ENCODE measurements around the gene LSM3.

Gene LSM3

DNA sequence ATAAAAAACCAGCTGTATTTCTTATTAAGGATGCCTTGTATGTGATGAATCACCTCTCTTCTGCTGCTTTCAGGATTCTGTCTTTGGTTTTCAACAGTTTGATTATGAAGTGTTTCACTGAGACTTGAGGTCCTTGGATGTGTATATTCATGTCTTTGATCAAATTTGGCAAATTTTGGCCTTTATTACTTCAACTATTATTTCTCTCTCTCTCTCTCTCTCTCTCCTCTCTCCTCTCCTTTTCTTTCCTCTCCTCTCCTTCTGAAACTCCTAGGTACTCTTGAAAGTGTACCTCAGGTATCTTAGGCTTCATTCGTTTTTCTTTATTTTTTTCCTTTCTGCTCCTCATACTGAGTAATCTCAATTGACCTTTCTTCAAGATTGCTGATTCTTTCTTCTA, 43.3 kb downstream of the LSM3 start:
- no peak overlapping the region for H3K14ac ChIP-seq (ENCODE audit: low read length)
- peaks cover 0 to 1% of the 10 kb centered on the region in 2 donors for H3K36me3 ChIP-seq (replicated peaks in 1 of 2; ENCODE audit: control insufficient read depth in 2 of 2, insufficient read depth in 2 of 2, low read length in 2 of 2)
- peaks cover 2 to 19% of the 10 kb centered on the region in 2 donors for H3K9me3 ChIP-seq (replicated peaks in 1 of 2; ENCODE audit: control insufficient read depth in 2 of 2, insufficient read depth in 1 of 2, low read depth in 1 of 2, low read length in 2 of 2)
- H3K4me3 ChIP-seq (ENCODE audit: low read length in 2 of 2): no peak overlapping the region
- H2BK120ac ChIP-seq (ENCODE audit: low read depth, low read length): no peak overlapping the region
- H2BK12ac ChIP-seq (ENCODE audit: low read length): no peak overlapping the region
- H2BK5ac ChIP-seq (ENCODE audit: low read length): no peak overlapping the region
- no peak overlapping the region for H3K4ac ChIP-seq (ENCODE audit: low read length)
- H4K91ac ChIP-seq (ENCODE audit: low read depth, low read length, poor library complexity): no peak overlapping the region
- no peak for DNase-seq (ENCODE audit: low spot score)
- H2AFZ ChIP-seq (ENCODE audit: low read length): no peak overlapping the region
- no peaks in the 10 kb centered on the region for H3K4me1 ChIP-seq (ENCODE audit: control insufficient read depth in 2 of 2, insufficient read depth in 1 of 2, low read depth in 1 of 2, low read length in 2 of 2)
- WGBS, 2 donors (ENCODE audit: extremely low coverage in 2 of 2, insufficient read length in 2 of 2, insufficient replicate concordance in 1 of 2): no CpG with 5 or more reads among the region's 1 CpG
- no peak overlapping the region for H2BK15ac ChIP-seq (ENCODE audit: low read length)
- H3K4me2 ChIP-seq (ENCODE audit: insufficient read depth, low read length, poor library complexity, severe bottlenecking): no peak overlapping the region
- no peak overlapping the region for H3K27ac ChIP-seq (replicated peaks; ENCODE audit: low read length)
- no peak overlapping the region for H2AK5ac ChIP-seq (ENCODE audit: low read depth, low read length)
- H3K23ac ChIP-seq (ENCODE audit: low read depth, low read length, poor library complexity): no peak overlapping the region
- H3K27me3 ChIP-seq (ENCODE audit: control insufficient read depth in 3 of 3, insufficient read depth in 3 of 3, low read depth in 1 of 3, low read length in 3 of 3): no peaks in the 10 kb centered on the region
- no peak overlapping the region for H3K9ac ChIP-seq (ENCODE audit: low read depth, low read length, poor library complexity)
- H4K8ac ChIP-seq (ENCODE audit: low read depth, low read length): no peak overlapping the region
- peaks cover 2% of the 10 kb centered on the region for H3K79me1 ChIP-seq (ENCODE audit: low read depth, low read length)
- no peak overlapping the region for H3K18ac ChIP-seq (ENCODE audit: low read length)

DNA sequence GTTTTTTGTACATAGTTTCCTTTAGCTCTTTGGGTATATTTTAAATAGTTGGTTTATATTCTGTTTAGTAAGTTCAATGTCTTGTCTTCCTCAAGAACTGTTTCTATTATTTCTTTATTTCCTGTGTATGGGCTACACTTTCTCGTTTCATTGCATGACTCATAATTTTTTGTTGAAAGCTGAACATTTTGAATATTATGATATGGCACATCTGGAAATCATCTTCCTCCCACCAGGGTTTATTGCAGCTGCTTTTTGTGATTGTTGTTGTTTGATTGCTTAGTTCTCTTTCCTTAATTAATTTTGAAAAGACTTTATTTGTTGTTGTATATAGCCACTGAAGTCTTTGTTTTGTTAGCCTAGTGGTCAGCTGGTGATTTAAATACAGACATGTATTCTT, 43.8 kb downstream of the LSM3 start:
- Histone ChIP-seq H3K79me1 (ENCODE audit: low read depth, low read length) (peaks cover 2% of the 10 kb centered on the region), H3K4me2 (ENCODE audit: insufficient read depth, low read length, poor library complexity, severe bottlenecking) (no peak overlapping the region), H3K4ac (ENCODE audit: low read length) (no peak overlapping the region), H4K8ac (ENCODE audit: low read depth, low read length) (no peak overlapping the region), H3K23ac (ENCODE audit: low read depth, low read length, poor library complexity) (no peak overlapping the region), H2BK5ac (ENCODE audit: low read length) (no peak overlapping the region), H2BK15ac (ENCODE audit: low read length) (no peak overlapping the region), H3K4me3 (ENCODE audit: low read length in 2 of 2) (no peak overlapping the region), H2AK5ac (ENCODE audit: low read depth, low read length) (no peak overlapping the region), H3K4me1 (ENCODE audit: control insufficient read depth in 2 of 2, insufficient read depth in 1 of 2, low read depth in 1 of 2, low read length in 2 of 2) (no peaks in the 10 kb centered on the region), H4K91ac (ENCODE audit: low read depth, low read length, poor library complexity) (no peak overlapping the region), H2BK12ac (ENCODE audit: low read length) (no peak overlapping the region), H3K27me3 (ENCODE audit: control insufficient read depth in 3 of 3, insufficient read depth in 3 of 3, low read depth in 1 of 3, low read length in 3 of 3) (no peaks in the 10 kb centered on the region), H3K36me3 (replicated peaks in 1 of 2; ENCODE audit: control insufficient read depth in 2 of 2, insufficient read depth in 2 of 2, low read length in 2 of 2) (peaks cover 0 to 1% of the 10 kb centered on the region in 2 donors), H2AFZ (ENCODE audit: low read length) (no peak overlapping the region), H3K14ac (ENCODE audit: low read length) (no peak overlapping the region), H3K9me3 (replicated peaks in 1 of 2; ENCODE audit: control insufficient read depth in 2 of 2, insufficient read depth in 1 of 2, low read depth in 1 of 2, low read length in 2 of 2) (peaks cover 2 to 19% of the 10 kb centered on the region in 2 donors), H2BK120ac (ENCODE audit: low read depth, low read length) (no peak overlapping the region), H3K9ac (ENCODE audit: low read depth, low read length, poor library complexity) (no peak overlapping the region), H3K27ac (replicated peaks; ENCODE audit: low read length) (no peak overlapping the region), H3K18ac (ENCODE audit: low read length) (no peak overlapping the region)
- WGBS, 2 donors (ENCODE audit: extremely low coverage in 2 of 2, insufficient read length in 2 of 2, insufficient replicate concordance in 1 of 2): no CpG with 5 or more reads among the region's 1 CpG
- DNase-seq (ENCODE audit: low spot score): no peak

GRCh38 chr3:14222900-14223594, 44.4 kb downstream of the LSM3 start:
- Histone ChIP-seq H4K91ac (ENCODE audit: low read depth, low read length, poor library complexity) (no peak overlapping the region), H3K14ac (ENCODE audit: low read length) (no peak overlapping the region), H3K27me3 (ENCODE audit: control insufficient read depth in 3 of 3, insufficient read depth in 3 of 3, low read depth in 1 of 3, low read length in 3 of 3) (no peaks in the 10 kb centered on the region), H3K23ac (ENCODE audit: low read depth, low read length, poor library complexity) (no peak overlapping the region), H3K4me2 (ENCODE audit: insufficient read depth, low read length, poor library complexity, severe bottlenecking) (no peak overlapping the region), H3K4ac (ENCODE audit: low read length) (no peak overlapping the region), H3K9ac (ENCODE audit: low read depth, low read length, poor library complexity) (no peak overlapping the region), H3K27ac (replicated peaks; ENCODE audit: low read length) (no peak overlapping the region), H3K36me3 (replicated peaks in 1 of 2; ENCODE audit: control insufficient read depth in 2 of 2, insufficient read depth in 2 of 2, low read length in 2 of 2) (peaks cover 0 to 1% of the 10 kb centered on the region in 2 donors), H3K9me3 (replicated peaks in 1 of 2; ENCODE audit: control insufficient read depth in 2 of 2, insufficient read depth in 1 of 2, low read depth in 1 of 2, low read length in 2 of 2) (peaks cover 2 to 19% of the 10 kb centered on the region in 2 donors), H3K4me1 (ENCODE audit: control insufficient read depth in 2 of 2, insufficient read depth in 1 of 2, low read depth in 1 of 2, low read length in 2 of 2) (no peaks in the 10 kb centered on the region), H2AFZ (ENCODE audit: low read length) (no peak overlapping the region), H2BK120ac (ENCODE audit: low read depth, low read length) (no peak overlapping the region), H4K8ac (ENCODE audit: low read depth, low read length) (no peak overlapping the region), H2BK5ac (ENCODE audit: low read length) (no peak overlapping the region), H2BK12ac (ENCODE audit: low read length) (no peak overlapping the region), H3K4me3 (ENCODE audit: low read length in 2 of 2) (no peak overlapping the region), H2BK15ac (ENCODE audit: low read length) (no peak overlapping the region), H3K79me1 (ENCODE audit: low read depth, low read length) (peaks cover 2% of the 10 kb centered on the region), H3K18ac (ENCODE audit: low read length) (no peak overlapping the region), H2AK5ac (ENCODE audit: low read depth, low read length) (no peak overlapping the region)
- WGBS, 2 donors (ENCODE audit: extremely low coverage in 2 of 2, insufficient read length in 2 of 2, insufficient replicate concordance in 1 of 2): no CpG with 5 or more reads among the region's 3 CpGs
- DNase-seq (ENCODE audit: low spot score): no peak

- H4K91ac ChIP-seq (ENCODE audit: low read depth, low read length, poor library complexity): no peak overlapping the region
- H3K14ac ChIP-seq (ENCODE audit: low read length): no peak overlapping the region
- H3K4me3 ChIP-seq (ENCODE audit: low read length in 2 of 2): no peak overlapping the region
- H3K79me1 ChIP-seq (ENCODE audit: low read depth, low read length): peaks cover 2% of the 10 kb centered on the region
- WGBS, 2 donors (ENCODE audit: extremely low coverage in 2 of 2, insufficient read length in 2 of 2, insufficient replicate concordance in 1 of 2): no CpG with 5 or more reads among the region's 1 CpG
- no peaks in the 10 kb centered on the region for H3K4me1 ChIP-seq (ENCODE audit: control insufficient read depth in 2 of 2, insufficient read depth in 1 of 2, low read depth in 1 of 2, low read length in 2 of 2)
- H2BK15ac ChIP-seq (ENCODE audit: low read length): no peak overlapping the region
- H3K4ac ChIP-seq (ENCODE audit: low read length): no peak overlapping the region
- peaks cover 0 to 1% of the 10 kb centered on the region in 2 donors for H3K36me3 ChIP-seq (replicated peaks in 1 of 2; ENCODE audit: control insufficient read depth in 2 of 2, insufficient read depth in 2 of 2, low read length in 2 of 2)
- no peak overlapping the region for H2BK120ac ChIP-seq (ENCODE audit: low read depth, low read length)
- no peak overlapping the region for H3K23ac ChIP-seq (ENCODE audit: low read depth, low read length, poor library complexity)
- DNase-seq (ENCODE audit: low spot score): no peak
- no peak overlapping the region for H2AFZ ChIP-seq (ENCODE audit: low read length)
- H3K27me3 ChIP-seq (ENCODE audit: control insufficient read depth in 3 of 3, insufficient read depth in 3 of 3, low read depth in 1 of 3, low read length in 3 of 3): no peaks in the 10 kb centered on the region
- no peak overlapping the region for H2BK12ac ChIP-seq (ENCODE audit: low read length)
- H3K9ac ChIP-seq (ENCODE audit: low read depth, low read length, poor library complexity): no peak overlapping the region
- no peak overlapping the region for H2AK5ac ChIP-seq (ENCODE audit: low read depth, low read length)
- no peak overlapping the region for H3K4me2 ChIP-seq (ENCODE audit: insufficient read depth, low read length, poor library complexity, severe bottlenecking)
- H3K9me3 ChIP-seq (replicated peaks in 1 of 2; ENCODE audit: control insufficient read depth in 2 of 2, insufficient read depth in 1 of 2, low read depth in 1 of 2, low read length in 2 of 2): peaks cover 2 to 19% of the 10 kb centered on the region in 2 donors
- no peak overlapping the region for H4K8ac ChIP-seq (ENCODE audit: low read depth, low read length)
- no peak overlapping the region for H2BK5ac ChIP-seq (ENCODE audit: low read length)
- no peak overlapping the region for H3K27ac ChIP-seq (replicated peaks; ENCODE audit: low read length)
- H3K18ac ChIP-seq (ENCODE audit: low read length): no peak overlapping the region
Observed at GRCh38 chr3:14223595-14223994, 45.0 kb downstream of the LSM3 start.
